PC-9 (cell line): ENCODE results near the gene RAD9B. TPM values are rescaled to one million over a fixed set of nuclear protein-coding genes. Genes with fewer than 3 reads are reported as not detected.

Experiments
- BruUV-seq: library from RNA; stranded (reverse); fragments of 400-500 nt; replicated peaks from 2 replicates; lab custom pipeline; 2021; lab: Mats Ljungman, UMichigan
- CTCF ChIA-PET: fragments of 300-600 bp; sonication (Branson Sonifier 250); formaldehyde crosslinking; loops from one replicate; lab custom pipeline; 2022; ENCODE audit warnings: antibody characterized with exemption; lab: Charles Lee
- POLR2A ChIA-PET: fragments of 300-600 bp; sonication (Branson Sonifier 250); formaldehyde crosslinking; loops from one replicate; lab custom pipeline; 2022; ENCODE audit warnings: antibody characterized with exemption; ENCODE audit not compliant: unreplicated experiment; lab: Charles Lee
- DNase-seq, 2 experiments: peaks; one replicate each; pipeline versions ENCODE4 v3.0.0 to v3.0.0-alpha.2; 2015 to 2022; ENCODE audit warnings: mixed read lengths in 1 of 2
- H2AFZ ChIP-seq: fragments of 200-600 bp; sonication (generic); 2 replicates; pipeline ENCODE4 v1.8.1; 2017; ENCODE audit warnings: antibody characterized with exemption
- H3F3A ChIP-seq: fragments of 200-600 bp; sonication (generic); 2 replicates; pipeline ENCODE4 v1.8.1; 2017; ENCODE audit warnings: antibody characterized with exemption, mild to moderate bottlenecking, low read depth; ENCODE audit not compliant: insufficient read depth
- H3K27ac ChIP-seq: fragments of 200-600 bp; sonication (generic); 2 replicates; pipeline ENCODE4 v1.6.1; 2016; ENCODE audit warnings: mixed run types
- H3K27me3 ChIP-seq: fragments of 200-600 bp; sonication (generic); 2 replicates; pipeline ENCODE4 v1.6.1; 2016; ENCODE audit warnings: low read depth, mixed run types; ENCODE audit not compliant: insufficient read depth
- H3K36me3 ChIP-seq: fragments of 200-600 bp; sonication (generic); 2 replicates; pipeline ENCODE4 v1.6.1; 2016; ENCODE audit warnings: low read depth, mixed run types
- H3K4me1 ChIP-seq: fragments of 200-600 bp; sonication (generic); replicated peaks from 2 replicates; pipeline ENCODE4 v1.6.1; 2016; ENCODE audit warnings: mixed run types; ENCODE audit not compliant: insufficient read depth
- H3K4me2 ChIP-seq: fragments of 200-600 bp; sonication (generic); 2 replicates; pipeline ENCODE4 v1.6.1; 2017; ENCODE audit warnings: mixed run types
- H3K4me3 ChIP-seq: fragments of 200-600 bp; sonication (generic); 2 replicates; pipeline ENCODE4 v1.6.1; 2016; ENCODE audit warnings: mixed run types
- H3K79me2 ChIP-seq: fragments of 200-600 bp; sonication (generic); 2 replicates; pipeline ENCODE4 v1.6.1; 2017; ENCODE audit warnings: low read depth, mixed run types
- H3K9me2 ChIP-seq: fragments of 200-600 bp; sonication (generic); 2 replicates; pipeline ENCODE4 v1.8.1; 2017; ENCODE audit warnings: mild to moderate bottlenecking; ENCODE audit not compliant: insufficient read depth
- H3K9me3 ChIP-seq: fragments of 200-600 bp; sonication (generic); 2 replicates; pipeline ENCODE4 v1.8.1; 2016; ENCODE audit warnings: low read depth; ENCODE audit not compliant: insufficient read depth
- H4K20me1 ChIP-seq: fragments of 200-600 bp; sonication (generic); 2 replicates; pipeline ENCODE4 v1.8.1; 2017; ENCODE audit not compliant: insufficient read depth
- CTCF ChIP-seq: fragments of 200-600 bp; sonication (generic); conservative IDR thresholded peaks from 2 replicates; pipeline ENCODE4 v1.6.1; 2017; ENCODE audit warnings: mixed run types, antibody characterized with exemption, mild to moderate bottlenecking, moderate library complexity
- EZH2 ChIP-seq: fragments of 200-600 bp; sonication (generic); IDR thresholded peaks from 2 replicates; pipeline ENCODE4 v1.8.0; 2017; ENCODE audit warnings: antibody characterized with exemption, low read depth
- intact Hi-C: fragments of 100-400 bp; cut with micrococcal nuclease; formaldehyde crosslinking; loops from one replicate; pipeline ENCODE4 v1.10.0; 2022; ENCODE audit not compliant: unreplicated experiment
- total RNA-seq: library from RNA; stranded (reverse); gene quantifications from 2 replicates; pipeline ENCODE4 v1.2.3, GENCODE V29; 2021

The RAD9B gene
- total RNA-seq, 1 experiment from 2014 or later = 2.3 TPM

- Histone ChIP-seq H3K9me2 (no peaks in the 10 kb centered on the region), H3K27ac (no peak overlapping the region), H3K4me3 (no peak overlapping the region), H3K4me2 (no peak overlapping the region), H3K27me3 (no peaks in the 10 kb centered on the region), H3K4me1 (peaks cover 10% of the 10 kb centered on the region), H3F3A (peaks cover 24% of the 10 kb centered on the region), H3K79me2 (no peaks in the 10 kb centered on the region; the same call in 1 of the 2 replicates), H2AFZ (no peak overlapping the region), H4K20me1 (no peaks in the 10 kb centered on the region), H3K36me3 (peaks cover 32% of the 10 kb centered on the region), H3K9me3 (no peaks in the 10 kb centered on the region)
- no peak for TF ChIP-seq EZH2
- no peak for TF ChIP-seq CTCF
- ChIA-PET POLR2A (no interaction called here), CTCF (no interaction called here)
- intact Hi-C loops = no loop called here
- DNase-seq = no peak
- no TSS peak for BruUV-seq
Measured at GRCh38 chr12:110536834-110537604, 34.9 kb downstream of the RAD9B start.

GRCh38 chr12:110537605-110538409, 35.7 kb downstream of the RAD9B start:
- BruUV-seq = no TSS peak
- ChIA-PET CTCF (no interaction called here), POLR2A (no interaction called here)
- Histone ChIP-seq H3K9me2 (no peaks in the 10 kb centered on the region), H4K20me1 (no peaks in the 10 kb centered on the region), H2AFZ (no peak overlapping the region), H3K36me3 (peaks cover 32% of the 10 kb centered on the region), H3K9me3 (no peaks in the 10 kb centered on the region), H3K27me3 (no peaks in the 10 kb centered on the region), H3K4me3 (no peak overlapping the region), H3F3A (peaks cover 24% of the 10 kb centered on the region), H3K27ac (no peak overlapping the region), H3K4me2 (no peak overlapping the region), H3K79me2 (no peaks in the 10 kb centered on the region; the same call in 1 of the 2 replicates), H3K4me1 (peaks cover 9% of the 10 kb centered on the region)
- intact Hi-C loops = no loop called here
- TF ChIP-seq CTCF (no peak), EZH2 (no peak)
- no peak for DNase-seq

- ChIA-PET CTCF (no interaction called here), POLR2A (interaction anchor here (0.6 kb wide), 2 partner anchors 20 to 54 kb away, joined by 3 to 5 read pairs; no protein-coding TSS in a partner anchor)
- H3K4me3 ChIP-seq = no peak overlapping the region
- no peak overlapping the region for H3K4me2 ChIP-seq
- H3K9me3 ChIP-seq = no peaks in the 10 kb centered on the region
- peaks cover 4% of the 10 kb centered on the region; the same call in 1 of the 2 replicates for H3K4me1 ChIP-seq
- peaks cover 36% of the 10 kb centered on the region for H3K36me3 ChIP-seq
- no peak overlapping the region for H2AFZ ChIP-seq
- peaks cover 9% of the 10 kb centered on the region for H3K79me2 ChIP-seq
- no peak for TF ChIP-seq CTCF
- BruUV-seq = no TSS peak
- no peak overlapping the region for H3K27ac ChIP-seq
- no peaks in the 10 kb centered on the region for H3K27me3 ChIP-seq
- peaks cover 21% of the 10 kb centered on the region for H3F3A ChIP-seq
- intact Hi-C loops = no loop called here
- H4K20me1 ChIP-seq = no peaks in the 10 kb centered on the region
- DNase-seq = no peak
- no peaks in the 10 kb centered on the region for H3K9me2 ChIP-seq
Measured at GRCh38 chr12:110538869-110539622, 36.9 kb downstream of the RAD9B start.
